ENCODE results near the gene MACF1.
A peak's percentile ranks its signal among the peaks of the same experiment; 100 is the strongest.

Gene MACF1

GRCh38 chr1:39268906-39269305, 64.4 kb downstream of the MACF1 start:
- H3K27me3 ChIP-seq (ENCODE audit: low read depth, low read length) = no peaks in the 10 kb centered on the region
- H3K36me3 ChIP-seq (ENCODE audit: control insufficient read depth in 1 of 2, insufficient read depth in 2 of 2, low read length in 2 of 2) = no peaks in the 10 kb centered on the region
- no peaks in the 10 kb centered on the region for H3K9me3 ChIP-seq (ENCODE audit: control insufficient read depth in 1 of 2, low read length in 2 of 2)
- peak overlapping the region; percentile 62 for H3K27ac ChIP-seq (ENCODE audit: low read length)
- H3K4me1 ChIP-seq (ENCODE audit: control insufficient read depth in 1 of 2, insufficient read depth in 2 of 2, low read length in 2 of 2) = peaks cover 12 to 63% of the 10 kb centered on the region in 2 donors
- peak overlapping the region; percentile 47 to 56 for H3K4me3 ChIP-seq (ENCODE audit: low read depth in 1 of 2, low read length in 2 of 2)

GRCh38 chr1:39269349-39269748, 64.9 kb downstream of the MACF1 start:
- peak overlapping the region; percentile 62 for H3K27ac ChIP-seq (ENCODE audit: low read length)
- H3K36me3 ChIP-seq (ENCODE audit: control insufficient read depth in 1 of 2, insufficient read depth in 2 of 2, low read length in 2 of 2) = no peaks in the 10 kb centered on the region
- H3K4me1 ChIP-seq (ENCODE audit: control insufficient read depth in 1 of 2, insufficient read depth in 2 of 2, low read length in 2 of 2) = peaks cover 12 to 63% of the 10 kb centered on the region in 2 donors
- H3K4me3 ChIP-seq (ENCODE audit: low read depth in 1 of 2, low read length in 2 of 2) = peak overlapping the region; percentile 47 to 56
- H3K9me3 ChIP-seq (ENCODE audit: control insufficient read depth in 1 of 2, low read length in 2 of 2) = no peaks in the 10 kb centered on the region
- no peaks in the 10 kb centered on the region for H3K27me3 ChIP-seq (ENCODE audit: low read depth, low read length)

- no peaks in the 10 kb centered on the region for H3K9me3 ChIP-seq (ENCODE audit: control insufficient read depth in 1 of 2, low read length in 2 of 2)
- no peaks in the 10 kb centered on the region for H3K36me3 ChIP-seq (ENCODE audit: control insufficient read depth in 1 of 2, insufficient read depth in 2 of 2, low read length in 2 of 2)
- H3K4me3 ChIP-seq (ENCODE audit: low read depth in 1 of 2, low read length in 2 of 2) = peak overlapping the region; percentile 47 to 56
- H3K27me3 ChIP-seq (ENCODE audit: low read depth, low read length) = no peaks in the 10 kb centered on the region
- peak overlapping the region; percentile 62 for H3K27ac ChIP-seq (ENCODE audit: low read length)
- H3K4me1 ChIP-seq (ENCODE audit: control insufficient read depth in 1 of 2, insufficient read depth in 2 of 2, low read length in 2 of 2) = peaks cover 12 to 63% of the 10 kb centered on the region in 2 donors
Measured at GRCh38 chr1:39269791-39270342, 65.4 kb downstream of the MACF1 start.

- H3K27ac ChIP-seq (ENCODE audit: low read length) = peak overlapping the region; percentile 62
- H3K4me1 ChIP-seq (ENCODE audit: control insufficient read depth in 1 of 2, insufficient read depth in 2 of 2, low read length in 2 of 2) = peaks cover 12 to 63% of the 10 kb centered on the region in 2 donors
Measured at GRCh38 chr1:39270368-39270767, 65.9 kb downstream of the MACF1 start.

GRCh38 chr1:39272027-39272797, 67.7 kb downstream of the MACF1 start:
- Histone ChIP-seq H3K4me1 (ENCODE audit: control insufficient read depth in 1 of 2, insufficient read depth in 2 of 2, low read length in 2 of 2) (peaks cover 12 to 58% of the 10 kb centered on the region in 2 donors), H3K27me3 (ENCODE audit: low read depth, low read length) (no peaks in the 10 kb centered on the region), H3K9me3 (ENCODE audit: control insufficient read depth in 1 of 2, low read length in 2 of 2) (no peaks in the 10 kb centered on the region), H3K4me3 (ENCODE audit: low read depth in 1 of 2, low read length in 2 of 2) (peak overlapping the region; percentile 1 to 27), H3K36me3 (ENCODE audit: control insufficient read depth in 1 of 2, insufficient read depth in 2 of 2, low read length in 2 of 2) (no peaks in the 10 kb centered on the region), H3K27ac (ENCODE audit: low read length) (peak overlapping the region; percentile 5)

More at GRCh38 chr1:39270368-39270767, 65.9 kb downstream of the MACF1 start:
- H3K9me3 ChIP-seq (ENCODE audit: control insufficient read depth in 1 of 2, low read length in 2 of 2) = no peaks in the 10 kb centered on the region
- no peaks in the 10 kb centered on the region for H3K27me3 ChIP-seq (ENCODE audit: low read depth, low read length)
- no peaks in the 10 kb centered on the region for H3K36me3 ChIP-seq (ENCODE audit: control insufficient read depth in 1 of 2, insufficient read depth in 2 of 2, low read length in 2 of 2)
- H3K4me3 ChIP-seq (ENCODE audit: low read depth in 1 of 2, low read length in 2 of 2) = peak overlapping the region; percentile 47 to 56

GRCh38 chr1:39272798-39273469, 68.4 kb downstream of the MACF1 start:
- peak overlapping the region; percentile 1 to 27 for H3K4me3 ChIP-seq (ENCODE audit: low read depth in 1 of 2, low read length in 2 of 2)
- H3K27me3 ChIP-seq (ENCODE audit: low read depth, low read length) = no peaks in the 10 kb centered on the region
- no peaks in the 10 kb centered on the region for H3K36me3 ChIP-seq (ENCODE audit: control insufficient read depth in 1 of 2, insufficient read depth in 2 of 2, low read length in 2 of 2)
- no peak overlapping the region for H3K27ac ChIP-seq (ENCODE audit: low read length)
- H3K4me1 ChIP-seq (ENCODE audit: control insufficient read depth in 1 of 2, insufficient read depth in 2 of 2, low read length in 2 of 2) = peaks cover 12 to 53% of the 10 kb centered on the region in 2 donors
- H3K9me3 ChIP-seq (ENCODE audit: control insufficient read depth in 1 of 2, low read length in 2 of 2) = no peaks in the 10 kb centered on the region

GRCh38 chr1:39275836-39276507, 71.5 kb downstream of the MACF1 start:
- Histone ChIP-seq H3K4me1 (ENCODE audit: control insufficient read depth in 1 of 2, insufficient read depth in 2 of 2, low read length in 2 of 2) (peaks cover 4 to 35% of the 10 kb centered on the region in 2 donors), H3K27ac (ENCODE audit: low read length) (no peak overlapping the region), H3K27me3 (ENCODE audit: low read depth, low read length) (no peaks in the 10 kb centered on the region), H3K4me3 (ENCODE audit: low read depth in 1 of 2, low read length in 2 of 2) (no peak overlapping the region), H3K36me3 (ENCODE audit: control insufficient read depth in 1 of 2, insufficient read depth in 2 of 2, low read length in 2 of 2) (no peaks in the 10 kb centered on the region), H3K9me3 (ENCODE audit: control insufficient read depth in 1 of 2, low read length in 2 of 2) (no peaks in the 10 kb centered on the region)

- no peaks in the 10 kb centered on the region for H3K9me3 ChIP-seq (ENCODE audit: control insufficient read depth in 1 of 2, low read length in 2 of 2)
- no peak overlapping the region for H3K27ac ChIP-seq (ENCODE audit: low read length)
- H3K27me3 ChIP-seq (ENCODE audit: low read depth, low read length) = no peaks in the 10 kb centered on the region
- H3K4me3 ChIP-seq (ENCODE audit: low read depth in 1 of 2, low read length in 2 of 2) = no peak overlapping the region
- H3K36me3 ChIP-seq (ENCODE audit: control insufficient read depth in 1 of 2, insufficient read depth in 2 of 2, low read length in 2 of 2) = peaks cover 0 to 4% of the 10 kb centered on the region in 2 donors
- H3K4me1 ChIP-seq (ENCODE audit: control insufficient read depth in 1 of 2, insufficient read depth in 2 of 2, low read length in 2 of 2) = peaks cover 0 to 24% of the 10 kb centered on the region in 2 donors
Measured at GRCh38 chr1:39277879-39278278, 73.4 kb downstream of the MACF1 start.

GRCh38 chr1:39282537-39283216, 78.2 kb downstream of the MACF1 start:
- Histone ChIP-seq H3K27ac (ENCODE audit: low read length) (no peak overlapping the region), H3K4me1 (ENCODE audit: control insufficient read depth in 1 of 2, insufficient read depth in 2 of 2, low read length in 2 of 2) (peaks cover 0 to 18% of the 10 kb centered on the region in 2 donors), H3K36me3 (ENCODE audit: control insufficient read depth in 1 of 2, insufficient read depth in 2 of 2, low read length in 2 of 2) (peaks cover 36 to 42% of the 10 kb centered on the region in 2 donors)

GRCh38 chr1:39283858-39284257, 79.4 kb downstream of the MACF1 start:
- Histone ChIP-seq H3K36me3 (ENCODE audit: control insufficient read depth in 1 of 2, insufficient read depth in 2 of 2, low read length in 2 of 2) (peaks cover 43 to 47% of the 10 kb centered on the region in 2 donors), H3K27ac (ENCODE audit: low read length) (no peak overlapping the region), H3K9me3 (ENCODE audit: control insufficient read depth in 1 of 2, low read length in 2 of 2) (no peaks in the 10 kb centered on the region), H3K4me3 (ENCODE audit: low read depth in 1 of 2, low read length in 2 of 2) (no peak overlapping the region), H3K4me1 (ENCODE audit: control insufficient read depth in 1 of 2, insufficient read depth in 2 of 2, low read length in 2 of 2) (peaks cover 0 to 10% of the 10 kb centered on the region in 2 donors), H3K27me3 (ENCODE audit: low read depth, low read length) (no peaks in the 10 kb centered on the region)

More at GRCh38 chr1:39282537-39283216, 78.2 kb downstream of the MACF1 start:
- Histone ChIP-seq H3K4me3 (ENCODE audit: low read depth in 1 of 2, low read length in 2 of 2) (no peak overlapping the region), H3K27me3 (ENCODE audit: low read depth, low read length) (no peaks in the 10 kb centered on the region), H3K9me3 (ENCODE audit: control insufficient read depth in 1 of 2, low read length in 2 of 2) (no peaks in the 10 kb centered on the region)

Data from muscle layer of duodenum (tissue), 2 donors.